Activated naive CD8-positive, alpha-beta T cell (primary cell): ENCODE measurements around the gene RBM22.

Experiments used
- H3K27ac Mint-ChIP-seq: one replicate; pipeline ENCODE4 v1.8.0; 2021; ENCODE audit warnings: mixed read lengths
- H3K27me3 Mint-ChIP-seq: one replicate; pipeline ENCODE4 v1.8.0; 2021; ENCODE audit warnings: mixed read lengths
- H3K36me3 Mint-ChIP-seq: one replicate; pipeline ENCODE4 v1.8.0; 2021; ENCODE audit warnings: mixed read lengths
- H3K4me1 Mint-ChIP-seq: one replicate; pipeline ENCODE4 v1.8.0; 2021; ENCODE audit warnings: low read depth, mixed read lengths
- H3K4me3 Mint-ChIP-seq: one replicate; pipeline ENCODE4 v1.8.0; 2021; ENCODE audit warnings: mild to moderate bottlenecking, mixed read lengths
- H3K9me3 Mint-ChIP-seq: one replicate; pipeline ENCODE4 v1.8.0; 2021; ENCODE audit warnings: low read depth, mixed read lengths

RBM22 gene

GRCh38 chr5:150662731-150663516 lies 37.9 kb downstream of the RBM22 start:
- Mint-ChIP-seq H3K4me1 (no peaks in the 10 kb centered on the region), H3K27me3 (peaks cover 2% of the 10 kb centered on the region), H3K36me3 (no peaks in the 10 kb centered on the region), H3K27ac (no peak overlapping the region), H3K9me3 (no peaks in the 10 kb centered on the region), H3K4me3 (no peak overlapping the region)

GRCh38 chr5:150661821-150662596 lies 38.9 kb downstream of the RBM22 start:
- H3K4me1 Mint-ChIP-seq = no peaks in the 10 kb centered on the region
- no peaks in the 10 kb centered on the region for H3K9me3 Mint-ChIP-seq
- no peak overlapping the region for H3K4me3 Mint-ChIP-seq
- no peaks in the 10 kb centered on the region for H3K36me3 Mint-ChIP-seq
- no peak overlapping the region for H3K27ac Mint-ChIP-seq
- peaks cover 2% of the 10 kb centered on the region for H3K27me3 Mint-ChIP-seq

- no peak within 1 kb of the TSS for H3K4me3 Mint-ChIP-seq
These were observed 39.8 kb downstream of the RBM22 start, which contains the start of gene MYOZ3 for GRCh38 chr5:150661086-150661485. Gene MYOZ3 (plus strand): TSS chr5:150661251. CDS start chr5:150662942, 1,691 bp downstream.

GRCh38 chr5:150660108-150660831 lies 40.6 kb downstream of the RBM22 start:
- Mint-ChIP-seq H3K27ac (no peak overlapping the region), H3K4me1 (peaks cover 2% of the 10 kb centered on the region), H3K27me3 (peaks cover 2% of the 10 kb centered on the region), H3K9me3 (no peaks in the 10 kb centered on the region), H3K4me3 (no peak overlapping the region), H3K36me3 (no peaks in the 10 kb centered on the region)

More at GRCh38 chr5:150661086-150661485, 39.8 kb downstream of the RBM22 start, which contains the start of gene MYOZ3:
- H3K36me3 Mint-ChIP-seq = no peaks in the 10 kb centered on the region
- peak within 1 kb of the TSS; percentile 34 for H3K27ac Mint-ChIP-seq
- H3K27me3 Mint-ChIP-seq = peaks cover 2% of the 10 kb centered on the region
- H3K4me1 Mint-ChIP-seq = no peaks in the 10 kb centered on the region
- H3K9me3 Mint-ChIP-seq = no peaks in the 10 kb centered on the region

- Mint-ChIP-seq H3K4me1 (peaks cover 2% of the 10 kb centered on the region), H3K4me3 (no peak overlapping the region), H3K36me3 (no peaks in the 10 kb centered on the region), H3K27ac (no peak overlapping the region), H3K9me3 (no peaks in the 10 kb centered on the region), H3K27me3 (peaks cover 2% of the 10 kb centered on the region)
These were observed 41.3 kb downstream of the RBM22 start for GRCh38 chr5:150659360-150660107.

- Mint-ChIP-seq H3K4me3 (no peak overlapping the region), H3K36me3 (no peaks in the 10 kb centered on the region), H3K4me1 (peaks cover 2% of the 10 kb centered on the region), H3K9me3 (no peaks in the 10 kb centered on the region), H3K27ac (no peak overlapping the region), H3K27me3 (no peaks in the 10 kb centered on the region)
These were observed 42.1 kb downstream of the RBM22 start for GRCh38 chr5:150658699-150659265.

GRCh38 chr5:150658121-150658520 lies 42.7 kb downstream of the RBM22 start:
- Mint-ChIP-seq H3K27ac (no peak overlapping the region), H3K27me3 (no peaks in the 10 kb centered on the region), H3K36me3 (no peaks in the 10 kb centered on the region), H3K4me3 (peak overlapping the region; percentile 64), H3K4me1 (peaks cover 2% of the 10 kb centered on the region), H3K9me3 (no peaks in the 10 kb centered on the region)

- H3K9me3 Mint-ChIP-seq = no peaks in the 10 kb centered on the region
These were observed 44.4 kb downstream of the RBM22 start for GRCh38 chr5:150656191-150657132.

GRCh38 chr5:150655221-150655620 lies 45.6 kb downstream of the RBM22 start:
- Mint-ChIP-seq H3K27ac (no peak overlapping the region), H3K4me3 (no peak overlapping the region), H3K9me3 (no peaks in the 10 kb centered on the region), H3K36me3 (no peaks in the 10 kb centered on the region), H3K27me3 (no peaks in the 10 kb centered on the region), H3K4me1 (peaks cover 2% of the 10 kb centered on the region)

More at GRCh38 chr5:150656191-150657132, 44.4 kb downstream of the RBM22 start:
- Mint-ChIP-seq H3K36me3 (no peaks in the 10 kb centered on the region), H3K4me1 (peaks cover 2% of the 10 kb centered on the region), H3K27me3 (no peaks in the 10 kb centered on the region), H3K27ac (no peak overlapping the region), H3K4me3 (peak overlapping the region; percentile 81)

- H3K9me3 Mint-ChIP-seq = no peaks in the 10 kb centered on the region
- no peaks in the 10 kb centered on the region for H3K27me3 Mint-ChIP-seq
- no peak overlapping the region for H3K4me3 Mint-ChIP-seq
- H3K27ac Mint-ChIP-seq = no peak overlapping the region
- peaks cover 2% of the 10 kb centered on the region for H3K4me1 Mint-ChIP-seq
- no peaks in the 10 kb centered on the region for H3K36me3 Mint-ChIP-seq
These were observed 46.9 kb downstream of the RBM22 start for GRCh38 chr5:150653762-150654556.

- no peak overlapping the region for H3K27ac Mint-ChIP-seq
- H3K4me3 Mint-ChIP-seq = no peak overlapping the region
- peaks cover 2% of the 10 kb centered on the region for H3K4me1 Mint-ChIP-seq
- H3K27me3 Mint-ChIP-seq = no peaks in the 10 kb centered on the region
- H3K36me3 Mint-ChIP-seq = no peaks in the 10 kb centered on the region
- no peaks in the 10 kb centered on the region for H3K9me3 Mint-ChIP-seq
These were observed 47.6 kb downstream of the RBM22 start for GRCh38 chr5:150653145-150653761.

- Mint-ChIP-seq H3K4me1 (peaks cover 2% of the 10 kb centered on the region), H3K27ac (no peak overlapping the region), H3K4me3 (no peak overlapping the region), H3K27me3 (no peaks in the 10 kb centered on the region), H3K36me3 (no peaks in the 10 kb centered on the region), H3K9me3 (no peaks in the 10 kb centered on the region)
These were observed 48.8 kb downstream of the RBM22 start for GRCh38 chr5:150651924-150652671.
